ENCODE measurements around the gene MBTD1.

Gene MBTD1

DNA sequence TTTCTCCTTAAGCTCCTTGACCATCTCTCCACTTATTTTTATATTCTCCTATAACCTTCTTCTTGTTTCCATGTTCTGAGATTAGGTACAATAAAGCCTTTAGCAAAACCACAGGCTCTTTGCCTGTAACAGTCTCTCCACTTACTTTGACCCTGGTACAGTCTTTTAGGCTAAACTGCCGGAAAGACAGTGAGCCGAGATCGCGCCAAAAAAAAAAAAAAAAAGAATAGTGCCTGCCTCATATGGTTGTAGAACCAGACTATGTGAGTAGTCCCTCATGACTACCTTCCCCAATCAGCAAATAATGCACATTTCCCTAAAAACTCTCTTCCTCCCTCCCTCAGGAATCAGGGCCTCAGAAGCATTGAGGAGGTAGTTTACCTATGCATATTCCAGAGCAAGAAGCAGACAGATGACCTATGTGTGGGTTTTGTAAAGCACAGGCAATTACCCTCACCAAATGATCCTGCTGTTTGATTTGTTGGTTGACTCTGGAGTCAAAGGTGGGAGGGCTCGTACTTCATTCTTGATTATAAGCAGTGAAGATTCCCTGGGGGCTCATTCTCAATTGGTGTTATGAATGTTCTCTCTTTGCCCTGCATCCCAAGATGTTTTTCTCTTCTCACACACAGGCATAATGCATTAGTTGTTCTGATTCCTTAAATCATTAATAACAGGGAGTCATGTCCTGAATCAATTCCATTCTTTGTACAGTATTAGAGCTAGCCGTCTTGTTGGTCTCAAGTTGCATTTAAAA is 115.4 kb downstream of the MBTD1 start:
- H3K27me3 Mint-ChIP-seq (ENCODE audit: low read depth): no peaks in the 10 kb centered on the region
- TF ChIP-seq, protein P1, sequence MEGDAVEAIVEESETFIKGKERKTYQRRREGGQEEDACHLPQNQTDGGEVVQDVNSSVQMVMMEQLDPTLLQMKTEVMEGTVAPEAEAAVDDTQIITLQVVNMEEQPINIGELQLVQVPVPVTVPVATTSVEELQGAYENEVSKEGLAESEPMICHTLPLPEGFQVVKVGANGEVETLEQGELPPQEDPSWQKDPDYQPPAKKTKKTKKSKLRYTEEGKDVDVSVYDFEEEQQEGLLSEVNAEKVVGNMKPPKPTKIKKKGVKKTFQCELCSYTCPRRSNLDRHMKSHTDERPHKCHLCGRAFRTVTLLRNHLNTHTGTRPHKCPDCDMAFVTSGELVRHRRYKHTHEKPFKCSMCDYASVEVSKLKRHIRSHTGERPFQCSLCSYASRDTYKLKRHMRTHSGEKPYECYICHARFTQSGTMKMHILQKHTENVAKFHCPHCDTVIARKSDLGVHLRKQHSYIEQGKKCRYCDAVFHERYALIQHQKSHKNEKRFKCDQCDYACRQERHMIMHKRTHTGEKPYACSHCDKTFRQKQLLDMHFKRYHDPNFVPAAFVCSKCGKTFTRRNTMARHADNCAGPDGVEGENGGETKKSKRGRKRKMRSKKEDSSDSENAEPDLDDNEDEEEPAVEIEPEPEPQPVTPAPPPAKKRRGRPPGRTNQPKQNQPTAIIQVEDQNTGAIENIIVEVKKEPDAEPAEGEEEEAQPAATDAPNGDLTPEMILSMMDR (IDR thresholded peaks at IDR 0.05; ENCODE audit: unreplicated experiment in 3 of 3): no peak
- H3K4me3 Mint-ChIP-seq: no peak overlapping the region
- no peaks in the 10 kb centered on the region for H3K36me3 Mint-ChIP-seq (ENCODE audit: low read depth)
- H3K27ac Mint-ChIP-seq: peak overlapping the region; percentile 9 to 65 (median 24)
- no peaks in the 10 kb centered on the region for H3K9me3 Mint-ChIP-seq
- H3K4me1 Mint-ChIP-seq: peaks cover 9% of the 10 kb centered on the region

DNA sequence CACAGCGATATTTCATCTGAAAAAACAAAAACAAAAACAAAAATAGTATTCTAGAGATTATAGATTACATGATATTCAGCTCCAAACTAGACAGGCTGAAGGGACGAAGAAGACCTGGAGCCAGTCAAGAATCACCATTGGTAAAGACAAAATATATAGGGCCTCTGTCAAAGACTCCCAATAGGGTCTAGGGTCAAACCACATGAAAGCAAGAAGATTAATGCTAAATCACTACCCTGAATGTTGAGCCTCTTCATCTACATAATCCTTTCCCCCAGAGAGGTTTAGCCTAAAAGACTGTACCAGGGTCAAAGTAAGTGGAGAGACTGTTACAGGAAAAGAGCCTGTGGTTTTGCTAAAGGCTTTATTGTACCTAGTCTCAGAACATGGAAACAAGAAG is 117.3 kb downstream of the MBTD1 start:
- Mint-ChIP-seq H3K4me3 (no peak overlapping the region), H3K27me3 (ENCODE audit: low read depth) (no peaks in the 10 kb centered on the region), H3K27ac (no peak overlapping the region), H3K36me3 (ENCODE audit: low read depth) (no peaks in the 10 kb centered on the region), H3K9me3 (no peaks in the 10 kb centered on the region), H3K4me1 (peaks cover 9% of the 10 kb centered on the region)
- TF ChIP-seq, protein P1 (IDR thresholded peaks at IDR 0.05; ENCODE audit: unreplicated experiment in 3 of 3): no peak

DNA sequence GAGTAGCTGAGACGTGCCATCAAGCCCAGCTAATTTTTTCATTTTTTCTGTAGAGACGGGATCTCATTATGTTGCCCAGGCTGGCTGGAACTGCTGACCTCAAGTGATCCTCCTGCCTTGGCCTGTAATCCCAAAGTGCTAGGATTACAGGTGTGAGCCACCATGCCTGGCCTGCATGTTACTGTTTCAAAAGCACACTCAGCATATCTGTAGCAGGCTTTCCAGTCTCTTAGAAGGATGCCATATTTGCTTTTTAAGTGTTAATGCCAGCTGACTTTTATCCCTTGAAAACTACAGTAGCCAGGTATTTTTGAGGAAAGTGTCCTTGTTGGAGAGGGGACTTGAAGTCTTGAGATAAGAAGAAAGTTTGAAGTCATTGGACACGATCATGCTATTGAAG is 123.9 kb downstream of the MBTD1 start:
- Mint-ChIP-seq H3K9me3 (no peaks in the 10 kb centered on the region), H3K36me3 (ENCODE audit: low read depth) (no peaks in the 10 kb centered on the region), H3K4me3 (no peak overlapping the region), H3K27me3 (ENCODE audit: low read depth) (no peaks in the 10 kb centered on the region), H3K27ac (no peak overlapping the region), H3K4me1 (no peaks in the 10 kb centered on the region)
- TF ChIP-seq, protein P1 (IDR thresholded peaks at IDR 0.05; ENCODE audit: unreplicated experiment in 3 of 3): no peak

DNA sequence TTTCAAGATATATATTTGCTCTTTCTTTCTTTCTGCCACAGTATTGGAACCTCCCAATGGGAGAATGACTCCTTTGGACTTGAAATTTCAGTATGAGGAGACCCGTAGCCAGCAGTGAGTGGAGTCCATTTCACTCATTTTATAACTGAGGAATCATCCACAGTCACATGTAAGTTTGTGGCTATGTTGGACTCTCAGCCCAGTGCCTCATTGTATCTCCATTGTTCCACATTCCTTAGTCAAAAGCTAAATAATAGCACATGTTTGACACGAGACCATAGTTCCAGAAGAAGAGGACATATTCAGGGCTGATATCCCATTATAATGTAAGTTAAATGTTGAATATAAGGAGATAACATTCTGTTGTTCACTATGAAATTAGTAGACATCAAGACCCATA is 126.5 kb downstream of the MBTD1 start:
- Mint-ChIP-seq H3K4me3 (no peak overlapping the region), H3K9me3 (no peaks in the 10 kb centered on the region), H3K4me1 (no peaks in the 10 kb centered on the region), H3K36me3 (ENCODE audit: low read depth) (no peaks in the 10 kb centered on the region), H3K27me3 (ENCODE audit: low read depth) (peaks cover 6% of the 10 kb centered on the region), H3K27ac (peak overlapping the region in 1 of 3 experiments; percentile 73)
- TF ChIP-seq, protein P1 (IDR thresholded peaks at IDR 0.05; ENCODE audit: unreplicated experiment in 3 of 3): no peak

DNA sequence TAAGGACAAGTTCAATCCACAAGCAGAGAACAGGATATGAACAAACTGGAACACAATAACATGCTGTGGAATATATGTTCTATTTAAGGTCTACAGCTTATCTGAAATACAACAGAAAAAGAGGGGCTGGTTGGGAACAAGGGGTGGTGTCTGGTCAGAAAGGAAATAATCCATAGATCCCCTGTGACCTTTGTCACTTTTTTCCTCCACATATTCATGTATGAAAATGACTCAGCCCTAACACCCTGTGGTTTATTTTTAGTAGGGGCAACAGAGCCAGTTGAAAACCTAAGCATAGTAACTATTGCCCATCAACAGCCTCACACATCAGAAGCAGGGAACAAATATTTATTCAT is 126.9 kb downstream of the MBTD1 start:
- Mint-ChIP-seq H3K27me3 (ENCODE audit: low read depth) (peaks cover 6% of the 10 kb centered on the region), H3K9me3 (no peaks in the 10 kb centered on the region), H3K4me3 (no peak overlapping the region), H3K4me1 (no peaks in the 10 kb centered on the region), H3K27ac (peak overlapping the region in 2 of 3 experiments; percentile 11 to 73), H3K36me3 (ENCODE audit: low read depth) (no peaks in the 10 kb centered on the region)
- TF ChIP-seq, protein P1 (IDR thresholded peaks at IDR 0.05; ENCODE audit: unreplicated experiment in 3 of 3): no peak

DNA sequence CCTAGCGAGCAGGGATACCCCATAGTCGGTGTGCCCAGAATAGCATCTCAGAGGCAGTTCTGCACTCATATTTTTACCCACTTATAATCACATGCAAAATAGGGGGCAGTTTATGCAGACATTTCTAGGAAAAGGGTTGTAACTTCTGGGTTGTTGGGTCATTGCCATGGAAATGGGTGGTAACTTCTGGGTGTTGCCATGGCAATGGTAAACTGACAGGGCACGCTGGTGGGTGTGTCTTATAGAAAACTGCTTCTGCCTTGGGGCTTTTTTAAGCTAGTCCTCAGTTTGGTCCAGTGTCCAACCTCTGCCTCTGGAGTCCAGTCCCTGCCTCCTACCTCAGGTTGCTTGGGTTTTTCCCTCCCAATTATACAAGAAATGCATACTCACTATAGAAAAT is 131.8 kb downstream of the MBTD1 start:
- peak overlapping the region in 1 of 3 experiments; percentile 42 for H3K27ac Mint-ChIP-seq
- no peak overlapping the region for H3K4me3 Mint-ChIP-seq
- H3K27me3 Mint-ChIP-seq (ENCODE audit: low read depth): peaks cover 6% of the 10 kb centered on the region
- no peaks in the 10 kb centered on the region for H3K4me1 Mint-ChIP-seq
- H3K36me3 Mint-ChIP-seq (ENCODE audit: low read depth): no peaks in the 10 kb centered on the region
- H3K9me3 Mint-ChIP-seq: no peaks in the 10 kb centered on the region
- TF ChIP-seq, protein P1 (IDR thresholded peaks at IDR 0.05; ENCODE audit: unreplicated experiment in 3 of 3): no peak
